GM18526 (cell line): ENCODE results near the gene HES4.

Experiments
- POLR2A ChIP-seq: IDR thresholded peaks from 3 replicates; pipeline ENCODE4 v1.6.1; 2011; ENCODE audit not compliant: insufficient read length; ENCODE audit errors: extremely low read depth

The HES4 gene

GRCh38 chr1:1023700-1024099 lies 23.8 kb upstream of the HES4 start:
- TF ChIP-seq POLR2A: no peak

- TF ChIP-seq POLR2A: no peak
These were observed 22.6 kb upstream of the HES4 start for GRCh38 chr1:1022302-1023009.

GRCh38 chr1:1021920-1022259 lies 22.0 kb upstream of the HES4 start:
- no peak for TF ChIP-seq POLR2A

GRCh38 chr1:1021010-1021919 lies 21.4 kb upstream of the HES4 start:
- TF ChIP-seq POLR2A: no peak

DNA sequence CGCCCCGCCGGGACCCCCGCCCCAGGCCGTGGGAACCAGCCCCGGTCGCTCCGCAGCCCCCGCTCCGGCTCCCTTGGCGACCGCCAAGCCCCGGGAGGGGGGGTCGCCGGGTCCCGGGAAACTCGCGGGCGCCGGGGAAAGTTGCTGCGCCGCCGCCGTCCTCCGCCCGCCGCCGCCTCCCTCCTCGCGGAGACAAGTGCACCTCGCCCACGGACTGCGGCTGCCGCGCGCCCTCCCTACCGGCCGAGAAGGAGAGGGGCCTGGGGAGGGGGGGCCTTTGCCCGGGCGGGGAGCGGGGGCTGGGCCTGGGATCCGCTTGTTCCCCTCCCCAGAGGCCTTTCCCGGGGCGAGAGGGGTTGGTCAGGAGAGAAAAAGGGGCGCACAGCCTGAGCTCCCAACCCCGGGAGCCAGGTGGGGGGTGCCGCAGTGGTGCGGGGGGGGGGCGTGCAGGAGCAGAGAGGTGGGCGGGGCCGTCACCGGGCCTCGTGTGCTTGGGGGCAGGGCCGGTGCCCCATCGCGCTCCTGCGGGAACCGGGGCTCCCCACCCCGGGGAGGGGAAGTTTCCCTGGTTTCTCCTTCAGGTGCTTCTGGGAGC lies 20.6 kb upstream of the HES4 start:
- no peak for TF ChIP-seq POLR2A

DNA sequence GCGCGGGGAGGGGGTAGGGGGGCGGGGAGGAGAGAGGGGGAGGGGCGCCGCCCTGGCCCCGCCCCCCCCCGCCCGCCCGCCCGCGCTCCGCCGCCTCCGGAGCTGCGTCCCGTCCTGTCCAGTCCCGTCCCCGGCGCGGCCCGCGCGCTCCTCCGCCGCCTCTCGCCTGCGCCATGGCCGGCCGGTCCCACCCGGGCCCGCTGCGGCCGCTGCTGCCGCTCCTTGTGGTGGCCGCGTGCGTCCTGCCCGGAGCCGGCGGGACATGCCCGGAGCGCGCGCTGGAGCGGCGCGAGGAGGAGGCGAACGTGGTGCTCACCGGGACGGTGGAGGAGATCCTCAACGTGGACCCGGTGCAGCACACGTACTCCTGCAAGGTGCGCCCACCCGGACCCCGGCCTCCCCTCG lies 20.1 kb upstream of the HES4 start, which contains the start of gene AGRN:
Gene AGRN (plus strand): TSS at position 121 of the 405 bp plus-strand sequence. CDS start 53 bp downstream, at position 174.
- peak; percentile 22 for TF ChIP-seq POLR2A

DNA sequence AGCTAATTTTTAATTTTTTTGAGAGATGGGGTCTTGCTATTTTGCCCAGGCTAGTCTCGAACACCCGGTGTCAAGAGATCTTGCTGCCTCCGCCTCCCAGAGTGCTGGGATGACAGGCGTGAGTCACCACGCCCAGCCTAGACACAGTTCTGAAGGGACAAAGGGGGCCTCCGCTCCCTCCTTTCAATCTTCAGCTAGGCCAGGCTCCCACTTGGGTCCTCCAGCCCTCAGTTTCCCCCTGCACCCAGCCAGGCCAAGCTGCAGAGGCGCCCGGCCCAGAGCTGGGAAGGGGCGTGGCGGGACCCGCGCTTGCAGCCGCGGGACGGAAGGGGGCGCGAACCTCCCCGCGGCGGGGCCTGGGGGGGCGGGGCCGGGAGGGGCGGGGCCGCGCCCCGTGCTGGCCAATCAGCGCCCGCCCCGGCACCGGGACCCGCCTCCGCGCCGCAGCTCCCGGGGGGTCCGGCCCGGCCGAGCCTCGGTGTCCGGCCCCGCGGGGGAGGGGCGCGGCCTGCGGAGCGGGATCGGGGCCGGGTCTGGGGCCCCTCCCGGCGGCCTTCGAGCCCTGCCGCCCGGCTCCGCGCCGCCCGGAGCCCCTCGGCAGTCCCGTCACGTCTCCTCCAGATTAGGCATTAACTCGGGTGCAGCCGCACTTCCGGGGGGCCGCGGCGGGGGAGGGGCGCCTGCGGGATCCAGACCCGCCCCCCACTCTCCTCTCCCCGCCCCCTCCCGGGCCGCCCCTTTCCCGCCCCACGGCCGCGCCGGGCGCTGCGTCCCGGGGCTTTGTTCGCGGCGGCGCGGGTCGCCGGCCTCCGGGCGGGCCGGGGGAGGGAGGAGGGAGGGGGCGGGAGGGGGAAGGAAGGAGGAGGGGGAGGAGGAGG lies 19.5 kb upstream of the HES4 start:
- peak; percentile 48 for TF ChIP-seq POLR2A

GRCh38 chr1:1014799-1015681 lies 15.1 kb upstream of the HES4 start:
- peak; percentile 69 for TF ChIP-seq POLR2A

DNA sequence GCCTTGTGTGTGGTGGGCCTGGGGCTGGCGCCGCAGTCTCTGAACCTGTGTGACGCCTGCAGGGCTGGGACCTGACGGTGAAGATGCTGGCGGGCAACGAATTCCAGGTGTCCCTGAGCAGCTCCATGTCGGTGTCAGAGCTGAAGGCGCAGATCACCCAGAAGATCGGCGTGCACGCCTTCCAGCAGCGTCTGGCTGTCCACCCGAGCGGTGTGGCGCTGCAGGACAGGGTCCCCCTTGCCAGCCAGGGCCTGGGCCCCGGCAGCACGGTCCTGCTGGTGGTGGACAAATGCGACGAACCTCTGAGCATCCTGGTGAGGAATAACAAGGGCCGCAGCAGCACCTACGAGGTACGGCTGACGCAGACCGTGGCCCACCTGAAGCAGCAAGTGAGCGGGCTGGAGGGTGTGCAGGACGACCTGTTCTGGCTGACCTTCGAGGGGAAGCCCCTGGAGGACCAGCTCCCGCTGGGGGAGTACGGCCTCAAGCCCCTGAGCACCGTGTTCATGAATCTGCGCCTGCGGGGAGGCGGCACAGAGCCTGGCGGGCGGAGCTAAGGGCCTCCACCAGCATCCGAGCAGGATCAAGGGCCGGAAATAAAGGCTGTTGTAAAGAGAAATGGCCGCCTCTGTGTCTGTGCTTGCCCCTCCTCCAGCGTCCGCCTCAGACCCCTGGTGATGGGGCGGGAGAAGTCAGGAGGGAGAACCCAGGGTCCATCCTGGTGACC lies 14.2 kb upstream of the HES4 start:
- TF ChIP-seq POLR2A: peak; percentile 24

DNA sequence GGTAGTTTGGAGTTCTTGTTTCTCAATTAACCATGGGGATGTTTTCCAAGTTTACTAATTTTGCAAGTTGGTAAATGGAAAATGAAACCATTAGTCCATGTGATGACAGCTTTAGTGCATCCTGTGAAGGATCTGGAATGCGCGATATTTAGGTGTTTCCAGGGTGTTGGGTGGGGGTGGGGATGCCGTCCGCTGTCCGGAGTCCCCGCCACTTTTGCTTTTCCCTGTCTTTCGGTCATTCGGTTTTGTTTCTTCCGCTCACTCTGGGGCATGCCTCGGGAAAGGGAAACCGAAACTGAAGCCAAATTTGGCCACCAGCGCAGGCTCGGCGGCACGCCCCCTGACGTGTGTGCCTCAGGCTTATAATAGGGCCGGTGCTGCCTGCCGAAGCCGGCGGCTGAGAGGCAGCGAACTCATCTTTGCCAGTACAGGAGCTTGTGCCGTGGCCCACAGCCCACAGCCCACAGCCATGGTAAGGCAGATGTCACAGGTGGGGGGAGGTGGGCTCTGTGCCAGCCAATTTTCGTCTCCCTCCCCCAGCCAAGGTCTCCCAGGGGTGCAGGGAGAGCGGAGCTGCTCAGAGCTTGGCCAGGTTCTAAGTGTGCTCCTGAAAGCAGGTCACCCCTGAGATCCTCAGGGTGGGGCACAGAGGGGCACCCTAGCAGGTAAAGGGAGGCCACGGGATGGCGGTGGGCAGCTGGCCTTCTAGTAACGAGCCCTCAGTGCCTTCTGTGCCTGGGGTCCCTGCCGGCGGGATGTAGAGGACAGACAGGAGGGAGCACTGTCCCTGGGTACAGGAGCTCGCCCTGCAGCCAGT lies 13.4 kb upstream of the HES4 start, which contains the start of gene ISG15:
Gene ISG15 (plus strand): TSS at position 393 of the 817 bp plus-strand sequence. CDS start 77 bp downstream, at position 470.
- peak; percentile 99 for TF ChIP-seq POLR2A

DNA sequence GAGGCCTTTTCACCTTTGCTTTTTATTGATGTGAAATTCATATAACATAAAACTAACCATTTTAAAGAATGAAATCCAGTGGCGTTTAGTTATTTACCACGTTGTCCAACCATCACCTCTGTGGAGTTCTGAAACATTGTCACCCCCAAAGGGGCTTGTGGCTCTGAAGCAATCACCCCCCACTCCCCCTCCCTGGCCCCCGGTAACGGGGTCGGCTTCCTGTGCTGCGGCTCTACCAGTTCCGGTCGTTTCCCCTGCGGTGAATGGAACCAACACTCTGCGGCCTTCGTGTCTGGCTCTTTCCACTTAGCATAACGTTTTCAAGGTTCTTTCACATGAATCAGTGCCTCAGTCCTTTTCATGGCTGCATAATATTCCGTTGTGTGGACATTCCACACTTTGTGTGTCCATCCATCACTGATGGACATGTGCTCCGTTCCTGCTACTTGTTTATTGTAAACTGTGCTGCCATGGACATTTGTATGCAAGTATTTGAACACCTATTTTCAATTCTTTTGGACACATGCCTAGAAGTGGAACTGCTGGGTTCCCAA lies 11.6 kb upstream of the HES4 start:
- TF ChIP-seq POLR2A: no peak
